ENCODE data around the gene PCDH9.

DNA sequence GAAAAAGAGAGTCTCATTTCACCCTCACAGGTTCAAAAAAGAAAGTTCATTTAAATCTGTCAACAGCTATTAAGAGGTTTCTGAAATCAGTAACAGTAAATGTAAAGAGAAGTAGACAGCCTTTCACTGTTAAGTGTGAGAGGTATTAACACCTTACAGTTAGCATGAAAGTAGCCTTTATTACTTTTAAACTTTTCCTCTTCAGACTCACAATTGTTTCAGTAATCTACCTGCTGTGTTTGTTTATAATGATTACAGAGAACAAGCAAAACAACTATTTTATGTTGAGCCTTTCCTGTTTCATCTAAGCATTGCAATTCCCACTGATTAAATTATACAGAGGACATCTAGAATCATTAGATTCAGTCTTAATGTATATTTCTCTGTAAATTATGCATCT lies 159.8 kb downstream of the PCDH9 start:
- TF ChIP-seq CTCF (IDR thresholded peaks at IDR 0.05), result no peak
- TF ChIP-seq POLR2A (IDR thresholded peaks at IDR 0.05), result no peak

All from Peyer's patch (tissue), 4 donors.